ENCODE results near the gene SPACA5.
A peak's percentile ranks its signal among the peaks of the same experiment; 100 is the strongest.
"Not testable (repeated sequence)": the region's sequence is repeated elsewhere in the genome, so short reads cannot be mapped to it uniquely, and the experiment has no call there.

The SPACA5 gene

GRCh38 chrX:48006688-48007087, at the start of gene SPACA5:
Gene SPACA5 (plus strand): TSS chrX:48006988. CDS start chrX:48007803, 815 bp downstream.
- DNase-seq, result not testable (repeated sequence)

GRCh38 chrX:47958206-47958605, 48.6 kb upstream of the SPACA5 start:
- DNase-seq, result not testable (repeated sequence)

GRCh38 chrX:47958761-47959342, 47.9 kb upstream of the SPACA5 start:
- DNase-seq, result peak; percentile 2

- DNase-seq, result peak; percentile 78
These were observed 46.4 kb upstream of the SPACA5 start for GRCh38 chrX:47960406-47960805.

GRCh38 chrX:47961830-47962229, 45.0 kb upstream of the SPACA5 start:
- not testable (repeated sequence) for DNase-seq

- DNase-seq, result not testable (repeated sequence)
These were observed 41.3 kb upstream of the SPACA5 start for GRCh38 chrX:47965526-47965925.

- no peak for DNase-seq
These were observed 33.6 kb upstream of the SPACA5 start for GRCh38 chrX:47973235-47973634.

GRCh38 chrX:47976254-47977151, 30.3 kb upstream of the SPACA5 start:
- no peak for DNase-seq

GRCh38 chrX:47991263-47992094, 15.3 kb upstream of the SPACA5 start:
- DNase-seq, result peak; percentile 48

GRCh38 chrX:47992095-47992380, 14.8 kb upstream of the SPACA5 start:
- no peak for DNase-seq

GRCh38 chrX:47992669-47993068, 14.1 kb upstream of the SPACA5 start:
- DNase-seq, result no peak

GRCh38 chrX:48001260-48001659, 5.5 kb upstream of the SPACA5 start:
- DNase-seq, result no peak

- no peak for DNase-seq
These were observed 4.5 kb upstream of the SPACA5 start for GRCh38 chrX:48002319-48002718.

- no peak for DNase-seq
These were observed 3.9 kb upstream of the SPACA5 start for GRCh38 chrX:48002929-48003328.

GRCh38 chrX:48003367-48003757, 3.4 kb upstream of the SPACA5 start:
- no peak for DNase-seq

GRCh38 chrX:48003758-48004457, 2.9 kb upstream of the SPACA5 start, which contains the start of gene ZNF182:
Gene ZNF182 (minus strand): TSS chrX:48003989. CDS start chrX:48002609, 1,380 bp downstream.
- DNase-seq, result peak; percentile 92

GRCh38 chrX:48009445-48009960, 2.7 kb downstream of the SPACA5 start:
- DNase-seq, result not testable (repeated sequence)

- not testable (repeated sequence) for DNase-seq
These were observed 10.0 kb downstream of the SPACA5 start for GRCh38 chrX:48016583-48017310.

- DNase-seq, result not testable (repeated sequence)
These were observed 13.1 kb downstream of the SPACA5 start for GRCh38 chrX:48019892-48020291.

- not testable (repeated sequence) for DNase-seq
These were observed 13.7 kb downstream of the SPACA5 start for GRCh38 chrX:48020472-48020871.

- peak; percentile 57 for DNase-seq
These were observed 14.5 kb downstream of the SPACA5 start for GRCh38 chrX:48021026-48021900.

All from inflammatory macrophage treated with lipopolysaccharide for 4 hours (primary cell).